Tibial nerve (tissue), 4 donors: ENCODE data around the gene PARD3B. TPM values are rescaled to one million over a fixed set of nuclear protein-coding genes. Genes with fewer than 3 reads are reported as not detected.
"Not testable (repeated sequence)": the region's sequence is repeated elsewhere in the genome, so short reads cannot be mapped to it uniquely, and the experiment has no call there.

Experiments used
- DNase-seq, 2 donors: peaks; one replicate each; pipeline ENCODE4 v3.0.0-alpha.2; 2019; ENCODE audit warnings: low spot score in 2 of 2
- H3K27ac ChIP-seq, 4 donors: fragments of 200-600 bp; sonication (generic) in 3 of 4; one replicate each; pipeline ENCODE4 v1.5.1; 2017 to 2019; ENCODE audit warnings: mild to moderate bottlenecking in 1 of 4
- H3K27me3 ChIP-seq, 2 donors: fragments of 200-600 bp; sonication (generic) in 1 of 2; one replicate each; pipeline versions ENCODE4 v1.5.1 to v1.6.0; 2017 to 2019
- H3K36me3 ChIP-seq, 3 donors: fragments of 200-600 bp; sonication (generic); one replicate each; pipeline ENCODE4 v1.5.1; 2018 to 2019
- H3K4me1 ChIP-seq, 4 donors: fragments of 200-600 bp; sonication (generic) in 3 of 4; one replicate each; pipeline ENCODE4 v1.5.1; 2017 to 2019
- H3K4me3 ChIP-seq, 4 donors: fragments of 200-600 bp; sonication (generic) in 3 of 4; one replicate each; pipeline ENCODE4 v1.5.1; 2017 to 2019; ENCODE audit warnings: mild to moderate bottlenecking in 1 of 4, moderate library complexity in 1 of 4
- H3K9me3 ChIP-seq, 4 donors: fragments of 200-600 bp; sonication (generic) in 3 of 4; one replicate each; pipeline ENCODE4 v1.5.1; 2017 to 2019
- EP300 ChIP-seq, 2 donors: sonication (generic); formaldehyde crosslinking; IDR thresholded peaks; one replicate each; pipeline ENCODE4 v1.6.1; 2017; ENCODE audit warnings: antibody characterized with exemption in 2 of 2, mild to moderate bottlenecking in 1 of 2
- POLR2A ChIP-seq, 2 donors: fragments of 450-650 bp; IDR thresholded peaks; one replicate each; pipeline ENCODE4 v1.6.1; 2017; ENCODE audit warnings: antibody characterized with exemption in 2 of 2, mild to moderate bottlenecking in 2 of 2, moderate library complexity in 2 of 2
- WGBS, 2 donors: methylation state at CpG; one replicate each; pipeline ENCODE4 v1.1.5; 2018; 5-methylcytosine and 5-hydroxymethylcytosine counted together
- total RNA-seq, 4 donors: library from RNA; depleted of rRNA; stranded (reverse); fragments of >200 nt; gene quantifications; one replicate each; pipeline ENCODE4 v1.1.0, GENCODE V29; 2016
- TF ChIP-seq, protein P1 (sequence below), 5 experiments: fragments of 200-600 bp in 3 of 5; fragments of 450-650 bp in 2 of 5; sonication (generic) in 3 of 5; IDR thresholded peaks; one replicate each; pipeline ENCODE4 v1.5.1; 2016 to 2019; ENCODE audit warnings: antibody characterized with exemption in 5 of 5, mild to moderate bottlenecking in 3 of 5, moderate library complexity in 2 of 5

The PARD3B gene
- total RNA-seq, 4 donors from 2014 or later = 47.4 to 101 (median 64.8) TPM

DNA sequence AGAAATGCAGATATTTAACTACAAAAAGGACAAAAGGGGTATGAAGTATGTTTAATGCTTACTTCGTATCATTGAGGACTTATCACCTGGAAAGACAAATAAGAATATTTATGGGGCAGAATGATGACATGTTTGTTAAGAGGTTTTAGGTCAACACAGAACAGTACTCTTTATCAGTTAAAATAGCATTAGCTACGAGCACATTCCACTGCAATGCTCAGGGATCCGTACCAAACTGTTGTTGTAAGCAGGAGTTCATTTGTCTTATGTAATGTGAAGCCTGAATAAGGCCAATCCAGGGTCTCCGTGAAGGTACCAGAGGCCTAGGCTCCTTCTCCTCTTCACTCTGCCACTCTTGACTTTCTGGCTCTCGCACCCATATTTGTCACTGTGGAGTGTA lies 671.3 kb downstream of the PARD3B start:
- Histone ChIP-seq H3K4me1 (no peaks in the 10 kb centered on the region), H3K27me3 (peaks cover 0 to 2% of the 10 kb centered on the region in 2 donors), H3K27ac (no peak overlapping the region), H3K9me3 (no peaks in the 10 kb centered on the region), H3K4me3 (no peak overlapping the region), H3K36me3 (peaks cover 0 to 8% (median 0%) of the 10 kb centered on the region in 3 donors)
- TF ChIP-seq, protein P1, sequence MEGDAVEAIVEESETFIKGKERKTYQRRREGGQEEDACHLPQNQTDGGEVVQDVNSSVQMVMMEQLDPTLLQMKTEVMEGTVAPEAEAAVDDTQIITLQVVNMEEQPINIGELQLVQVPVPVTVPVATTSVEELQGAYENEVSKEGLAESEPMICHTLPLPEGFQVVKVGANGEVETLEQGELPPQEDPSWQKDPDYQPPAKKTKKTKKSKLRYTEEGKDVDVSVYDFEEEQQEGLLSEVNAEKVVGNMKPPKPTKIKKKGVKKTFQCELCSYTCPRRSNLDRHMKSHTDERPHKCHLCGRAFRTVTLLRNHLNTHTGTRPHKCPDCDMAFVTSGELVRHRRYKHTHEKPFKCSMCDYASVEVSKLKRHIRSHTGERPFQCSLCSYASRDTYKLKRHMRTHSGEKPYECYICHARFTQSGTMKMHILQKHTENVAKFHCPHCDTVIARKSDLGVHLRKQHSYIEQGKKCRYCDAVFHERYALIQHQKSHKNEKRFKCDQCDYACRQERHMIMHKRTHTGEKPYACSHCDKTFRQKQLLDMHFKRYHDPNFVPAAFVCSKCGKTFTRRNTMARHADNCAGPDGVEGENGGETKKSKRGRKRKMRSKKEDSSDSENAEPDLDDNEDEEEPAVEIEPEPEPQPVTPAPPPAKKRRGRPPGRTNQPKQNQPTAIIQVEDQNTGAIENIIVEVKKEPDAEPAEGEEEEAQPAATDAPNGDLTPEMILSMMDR (IDR thresholded peaks at IDR 0.05) = no peak
- TF ChIP-seq POLR2A (IDR thresholded peaks at IDR 0.05) (no peak), EP300 (IDR thresholded peaks at IDR 0.05) (no peak)
- DNase-seq = no peak
- 72 to 85% methylated on average over 5 of the region's 5 CpGs for WGBS, 2 donors

DNA sequence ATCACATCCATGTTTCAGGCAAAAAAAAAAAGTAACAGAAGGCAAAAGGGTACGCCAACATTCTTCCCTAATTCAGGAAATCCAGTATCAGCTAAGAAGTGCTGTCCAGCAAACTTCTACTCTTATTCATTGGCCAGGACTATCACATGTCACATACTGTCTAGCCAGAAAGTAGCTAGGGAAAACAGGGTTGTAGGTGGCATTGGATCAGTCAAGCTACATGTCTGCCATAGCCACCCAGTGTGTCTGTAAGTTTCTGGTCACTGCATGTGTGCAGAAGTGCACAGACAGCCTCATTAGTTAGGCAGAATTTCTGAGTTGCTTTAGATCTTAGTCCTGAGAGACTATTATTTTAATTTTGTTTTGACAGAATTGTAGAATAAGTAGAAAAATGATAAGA lies 671.7 kb downstream of the PARD3B start:
- no peak overlapping the region for H3K4me3 ChIP-seq

GRCh38 chr2:205218056-205218455 lies 672.8 kb downstream of the PARD3B start:
- TF ChIP-seq, protein P1 (IDR thresholded peaks at IDR 0.05) = no peak
- no peak for TF ChIP-seq POLR2A (IDR thresholded peaks at IDR 0.05)
- TF ChIP-seq EP300 (IDR thresholded peaks at IDR 0.05) = no peak
- WGBS, 2 donors = 61 to 73% methylated on average over 3 of the region's 3 CpGs
- H3K4me1 ChIP-seq = no peaks in the 10 kb centered on the region
- no peaks in the 10 kb centered on the region for H3K9me3 ChIP-seq
- no peak overlapping the region for H3K4me3 ChIP-seq
- H3K27me3 ChIP-seq = no peaks in the 10 kb centered on the region
- H3K27ac ChIP-seq = no peak overlapping the region
- DNase-seq = no peak
- H3K36me3 ChIP-seq = no peaks in the 10 kb centered on the region

More for the DNA sequence above, 671.7 kb downstream of the PARD3B start:
- peaks cover 0 to 8% (median 0%) of the 10 kb centered on the region in 3 donors for H3K36me3 ChIP-seq
- WGBS, 2 donors = 89 to 93% methylated on average over 1 of the region's 1 CpG
- TF ChIP-seq EP300 (IDR thresholded peaks at IDR 0.05) (no peak), POLR2A (IDR thresholded peaks at IDR 0.05) (no peak)
- TF ChIP-seq, protein P1 (IDR thresholded peaks at IDR 0.05) = no peak
- DNase-seq = no peak
- H3K27me3 ChIP-seq = no peaks in the 10 kb centered on the region
- no peaks in the 10 kb centered on the region for H3K9me3 ChIP-seq
- no peaks in the 10 kb centered on the region for H3K4me1 ChIP-seq
- no peak overlapping the region for H3K27ac ChIP-seq

DNA sequence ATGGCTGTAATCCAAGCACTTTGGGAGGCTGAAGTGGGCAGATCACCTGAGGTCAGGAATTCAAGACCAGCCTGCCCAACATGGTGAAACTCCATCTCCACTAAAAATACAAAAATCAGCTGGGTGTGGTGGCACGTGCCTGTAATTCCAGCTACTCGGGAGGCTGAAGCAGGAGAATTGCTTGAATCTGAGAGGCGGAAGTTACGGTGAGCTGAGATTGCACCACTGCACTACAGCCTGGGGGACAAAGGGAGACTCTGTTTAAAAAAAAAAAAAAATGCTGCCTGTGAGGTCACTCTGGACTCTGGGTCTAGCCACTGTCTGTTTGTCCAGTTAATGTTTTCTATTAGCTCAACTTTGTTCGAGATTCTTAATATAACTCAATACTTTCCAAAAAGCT lies 673.5 kb downstream of the PARD3B start:
- not testable (repeated sequence) for H3K4me3 ChIP-seq, H3K4me1 ChIP-seq, H3K36me3 ChIP-seq, H3K27me3 ChIP-seq, DNase-seq, H3K27ac ChIP-seq, H3K9me3 ChIP-seq
- 77 to 80% methylated on average over 5 of the region's 5 CpGs for WGBS, 2 donors

- 61 to 77% methylated on average over 3 of the region's 3 CpGs for WGBS, 2 donors
- no peaks in the 10 kb centered on the region for H3K4me1 ChIP-seq
- no peak for TF ChIP-seq EP300 (IDR thresholded peaks at IDR 0.05)
Observed at GRCh38 chr2:205220559-205220958, 675.3 kb downstream of the PARD3B start.

GRCh38 chr2:205232086-205232485 lies 686.8 kb downstream of the PARD3B start:
- H3K27me3 ChIP-seq = no peaks in the 10 kb centered on the region
- 92 to 97% methylated on average over 3 of the region's 3 CpGs for WGBS, 2 donors
- no peaks in the 10 kb centered on the region for H3K4me1 ChIP-seq
- TF ChIP-seq, protein P1 (IDR thresholded peaks at IDR 0.05) = no peak
- TF ChIP-seq EP300 (IDR thresholded peaks at IDR 0.05) (no peak), POLR2A (IDR thresholded peaks at IDR 0.05) (no peak)
- H3K9me3 ChIP-seq = no peaks in the 10 kb centered on the region
- H3K36me3 ChIP-seq = peaks cover 0 to 33% (median 0%) of the 10 kb centered on the region in 3 donors
- no peak overlapping the region for H3K4me3 ChIP-seq
- H3K27ac ChIP-seq = no peak overlapping the region
- DNase-seq = no peak

More at GRCh38 chr2:205220559-205220958, 675.3 kb downstream of the PARD3B start:
- H3K27ac ChIP-seq = no peak overlapping the region
- no peak overlapping the region for H3K4me3 ChIP-seq
- DNase-seq = no peak
- no peaks in the 10 kb centered on the region for H3K27me3 ChIP-seq
- H3K36me3 ChIP-seq = peaks cover 0 to 8% (median 0%) of the 10 kb centered on the region in 3 donors
- H3K9me3 ChIP-seq = peaks cover 0 to 7% (median 2%) of the 10 kb centered on the region in 4 donors
